ENCODE measurements around the gene UNC13B. TPM values are rescaled to one million over a fixed set of nuclear protein-coding genes. Genes with fewer than 3 reads are reported as not detected.
A peak's percentile ranks its signal among the peaks of the same experiment; 100 is the strongest.

The UNC13B gene
- total RNA-seq, 1 experiment from 2014 or later = 49.3 TPM

- H3K27me3 Mint-ChIP-seq (ENCODE audit: low read depth) = no peaks in the 10 kb centered on the region
- CTCF ChIA-PET = interaction anchor here (1.0 kb wide), 1 partner anchor 19 kb away, joined by 3 read pairs; no protein-coding TSS in a partner anchor
- POLR2A ChIA-PET = interaction anchor here (0.9 kb wide), 1 partner anchor 114 kb away, joined by 9 read pairs; no protein-coding TSS in a partner anchor
- H3K27ac Mint-ChIP-seq = no peak overlapping the region
- ATAC-seq (no peak), DNase-seq (ENCODE audit: low spot score) (no peak)
- no peak overlapping the region for H3K4me3 Mint-ChIP-seq
- TF ChIP-seq ZSCAN18 (CRISPR knock-in tag; IDR thresholded peaks at IDR 0.05) = no peak
- TF ChIP-seq ZNF121 (CRISPR knock-in tag; IDR thresholded peaks at IDR 0.05) = peak; percentile 84
- H3K4me1 Mint-ChIP-seq = peaks cover 13% of the 10 kb centered on the region
- H3K36me3 Mint-ChIP-seq = 0 out of 2 replicates have a peak, but pooled peaks cover 3% of the 10 kb centered on the region
- peaks cover 5% of the 10 kb centered on the region for H3K9me3 Mint-ChIP-seq
These were observed 91.3 kb downstream of the UNC13B start for GRCh38 chr9:35253075-35253474.

DNA sequence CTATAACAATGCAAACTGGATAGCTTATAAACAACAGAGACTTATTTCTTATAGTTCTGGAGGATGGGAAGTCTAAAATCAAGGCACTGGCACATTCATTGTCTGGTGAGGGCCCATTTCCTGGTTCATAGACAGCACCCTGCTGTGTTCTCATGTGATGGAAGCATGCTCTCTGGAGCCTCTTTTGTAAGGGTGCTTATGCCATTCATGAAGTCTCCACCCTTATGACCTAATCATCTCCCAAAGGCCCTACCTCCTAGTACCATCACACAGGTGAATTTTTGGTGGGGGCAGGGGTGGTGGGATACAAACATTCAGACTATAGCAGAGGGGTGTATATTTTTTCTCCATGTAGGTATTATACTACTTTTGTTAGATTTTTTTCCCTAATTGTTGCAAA, 92.4 kb downstream of the UNC13B start:
- Mint-ChIP-seq H3K9me3 (peaks cover 5% of the 10 kb centered on the region), H3K27me3 (ENCODE audit: low read depth) (no peaks in the 10 kb centered on the region), H3K27ac (no peak overlapping the region), H3K36me3 (0 out of 2 replicates have a peak, but pooled peaks cover 3% of the 10 kb centered on the region), H3K4me1 (peaks cover 13% of the 10 kb centered on the region), H3K4me3 (no peak overlapping the region)
- ATAC-seq (no peak), DNase-seq (ENCODE audit: low spot score) (no peak)
- ChIA-PET POLR2A (no interaction called here), CTCF (no interaction called here)
- TF ChIP-seq NR2C2 (CRISPR knock-in tag; IDR thresholded peaks at IDR 0.05) = no peak
- no peak for TF ChIP-seq GTF2I (CRISPR knock-in tag; conservative IDR thresholded peaks at IDR 0.05)

DNA sequence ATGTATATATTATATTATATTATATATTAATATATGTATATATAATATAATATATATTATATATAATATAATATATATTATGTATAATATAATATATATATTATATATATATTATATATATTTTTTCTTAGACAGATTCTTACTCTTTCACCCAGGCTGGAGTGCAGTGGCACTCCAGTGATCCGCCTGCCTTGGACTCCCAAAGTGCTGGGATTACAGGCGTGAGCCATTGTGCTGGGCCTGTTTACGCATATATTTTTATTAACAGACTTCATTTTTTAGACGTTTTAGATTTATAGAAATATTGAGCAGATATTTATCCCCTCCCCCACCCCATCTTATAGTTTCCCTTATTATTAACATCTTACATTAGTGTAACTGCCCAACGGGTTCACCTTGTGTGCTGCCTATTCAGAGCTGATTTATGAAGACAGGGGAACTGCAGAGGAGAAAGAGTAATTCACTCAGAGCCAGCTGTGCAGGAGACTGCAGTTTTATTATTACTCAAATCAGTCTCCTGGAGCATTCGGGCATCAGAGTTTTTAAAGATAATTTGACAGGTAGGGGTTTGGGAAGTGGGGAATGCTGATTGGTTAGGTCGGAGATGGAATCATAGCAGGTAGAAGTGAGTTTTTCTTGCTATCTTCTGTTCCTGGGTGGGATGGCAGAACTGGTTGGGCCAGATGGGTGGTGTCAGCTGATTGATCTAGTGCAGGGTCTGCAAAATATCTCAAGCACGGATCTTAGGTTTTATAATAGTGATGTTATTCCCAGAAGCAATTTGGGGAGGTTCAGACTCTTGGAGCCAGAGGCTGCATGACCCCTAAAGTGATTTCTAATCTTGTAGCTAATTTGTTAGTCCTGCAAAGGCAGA, 93.4 kb downstream of the UNC13B start:
- peaks cover 13% of the 10 kb centered on the region for H3K4me1 Mint-ChIP-seq
- ChIA-PET CTCF (interaction anchor here (0.7 to 1.4 kb wide), 2 partner anchors 26 to 138 kb away, joined by 3 to 8 read pairs; no protein-coding TSS in a partner anchor), POLR2A (no interaction called here)
- DNase-seq (ENCODE audit: low spot score) (no peak), ATAC-seq (no peak)
- H3K27ac Mint-ChIP-seq = no peak overlapping the region; the same call in 1 of the 2 replicates
- H3K27me3 Mint-ChIP-seq (ENCODE audit: low read depth) = no peaks in the 10 kb centered on the region
- 0 out of 2 replicates have a peak, but pooled peaks cover 3% of the 10 kb centered on the region for H3K36me3 Mint-ChIP-seq
- H3K4me3 Mint-ChIP-seq = no peak overlapping the region
- peaks cover 5% of the 10 kb centered on the region for H3K9me3 Mint-ChIP-seq
- no peak for TF ChIP-seq FOXP4 (CRISPR knock-in tag; IDR thresholded peaks at IDR 0.05)
- no peak for TF ChIP-seq ATF2 (CRISPR knock-in tag; IDR thresholded peaks at IDR 0.05; ENCODE audit: borderline replicate concordance, low read depth)
- peak; percentile 29; the same call in 1 of the 2 replicates for TF ChIP-seq HMGA2 (CRISPR knock-in tag; IDR thresholded peaks at IDR 0.05)
- TF ChIP-seq, protein P1, sequence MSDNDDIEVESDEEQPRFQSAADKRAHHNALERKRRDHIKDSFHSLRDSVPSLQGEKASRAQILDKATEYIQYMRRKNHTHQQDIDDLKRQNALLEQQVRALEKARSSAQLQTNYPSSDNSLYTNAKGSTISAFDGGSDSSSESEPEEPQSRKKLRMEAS (CRISPR knock-in tag; IDR thresholded peaks at IDR 0.05) = no peak
- TF ChIP-seq NFYB (CRISPR knock-in tag; conservative IDR thresholded peaks at IDR 0.05; ENCODE audit: low read depth) = no peak

- ChIA-PET CTCF (interaction anchor here (1.0 to 3.2 kb wide), 15 partner anchors 10 to 359 kb away, joined by 3 to 77 read pairs (median 5); partner anchors contain the start of genes ATOSB, PIGO, RUSC2 and UNC13B), POLR2A (interaction anchor here (1.0 kb wide), 1 partner anchor 96 kb away, joined by 3 read pairs; the partner anchor contains the start of gene UNC13B)
- ATAC-seq (no peak), DNase-seq (ENCODE audit: low spot score) (no peak)
- TF ChIP-seq, protein P2, sequence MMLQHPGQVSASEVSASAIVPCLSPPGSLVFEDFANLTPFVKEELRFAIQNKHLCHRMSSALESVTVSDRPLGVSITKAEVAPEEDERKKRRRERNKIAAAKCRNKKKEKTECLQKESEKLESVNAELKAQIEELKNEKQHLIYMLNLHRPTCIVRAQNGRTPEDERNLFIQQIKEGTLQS (CRISPR knock-in tag; conservative IDR thresholded peaks at IDR 0.05) = no peak
- peak; percentile 37; the same call in 1 of the 2 replicates for TF ChIP-seq GABPB1 (CRISPR knock-in tag; IDR thresholded peaks at IDR 0.05)
- Mint-ChIP-seq H3K4me1 (peaks cover 13% of the 10 kb centered on the region), H3K27ac (peak overlapping the region; percentile 13; the same call in 1 of the 2 replicates), H3K36me3 (0 out of 2 replicates have a peak, but pooled peaks cover 2% of the 10 kb centered on the region), H3K9me3 (peaks cover 4% of the 10 kb centered on the region), H3K27me3 (ENCODE audit: low read depth) (no peaks in the 10 kb centered on the region), H3K4me3 (no peak overlapping the region)
These were observed 96.3 kb downstream of the UNC13B start for GRCh38 chr9:35257986-35258659.
